Transverse colon (tissue), 4 donors: ENCODE results near the gene POC1A. TPM values are rescaled to one million over a fixed set of nuclear protein-coding genes. Genes with fewer than 3 reads are reported as not detected.

ENCODE experiments used
- DNase-seq: peaks from one replicate; pipeline ENCODE4 v3.0.0-alpha.2; 2019
- H3K27ac ChIP-seq, 4 donors: fragments of 200-600 bp; sonication (generic); 2 replicates each; pipeline ENCODE4 v1.5.1; 2016 to 2018; ENCODE audit warnings: inconsistent platforms in 4 of 4
- H3K27me3 ChIP-seq: fragments of 200-600 bp; sonication (generic); 2 replicates; pipeline ENCODE4 v1.5.1; 2017; ENCODE audit warnings: inconsistent platforms
- H3K36me3 ChIP-seq, 4 donors: fragments of 200-600 bp; sonication (generic); 2 replicates each; pipeline ENCODE4 v1.5.1; 2017 to 2019; ENCODE audit warnings: inconsistent platforms in 4 of 4
- H3K4me1 ChIP-seq, 4 donors: fragments of 200-600 bp; sonication (generic); 2 replicates each; pipeline ENCODE4 v1.5.1; 2017 to 2020; ENCODE audit warnings: inconsistent platforms in 4 of 4
- H3K4me3 ChIP-seq, 4 donors: fragments of 200-600 bp; sonication (generic); 1 replicate in 1 of 4; 2 replicates in 3 of 4; pipeline versions ENCODE4 v1.5.1 to v1.6.1; 2017 to 2019; ENCODE audit warnings: inconsistent platforms in 4 of 4
- H3K9me3 ChIP-seq, 2 donors: fragments of 200-600 bp; sonication (generic); 2 replicates each; pipeline ENCODE4 v1.5.1; 2017 to 2019; ENCODE audit warnings: inconsistent platforms in 2 of 2
- CTCF ChIP-seq, 5 experiments: fragments of 200-600 bp in 3 of 5; fragments of 450-650 bp in 2 of 5; sonication (generic) in 3 of 5; IDR thresholded peaks; 1 replicate in 2 of 5; 2 replicates in 3 of 5; pipeline ENCODE4 v1.5.1; 2016 to 2017; ENCODE audit warnings: antibody characterized with exemption in 5 of 5, inconsistent platforms in 3 of 5, mild to moderate bottlenecking in 2 of 5, moderate library complexity in 1 of 5
- EP300 ChIP-seq: sonication (generic); formaldehyde crosslinking; IDR thresholded peaks from one replicate; pipeline ENCODE4 v1.6.1; 2017; ENCODE audit warnings: antibody characterized with exemption, low read depth
- POLR2A ChIP-seq: fragments of 450-650 bp; IDR thresholded peaks from one replicate; pipeline ENCODE4 v1.6.1; 2016; ENCODE audit warnings: antibody characterized with exemption, mild to moderate bottlenecking, moderate library complexity
- POLR2AphosphoS5 ChIP-seq, 3 donors: sonication (generic); formaldehyde crosslinking; IDR thresholded peaks; one replicate each; pipeline ENCODE4 v1.6.1; 2016; ENCODE audit warnings: antibody characterized with exemption in 3 of 3
- WGBS, 2 donors: methylation state at CpG; one replicate each; pipeline ENCODE4 v1.1.5; 2018; ENCODE audit warnings: low coverage in 1 of 2; 5-methylcytosine and 5-hydroxymethylcytosine counted together
- in situ Hi-C, 4 donors: fragments of 200-750 bp; cut with MboI; loops; one replicate each; pipeline versions ENCODE4 v1.15.0 to v1.15.1; 2017; ENCODE audit warnings: low sequenced_read_pairs in 3 of 4, low pct_ligation_motif_present in 1 of 4, low pct_unique_long_range_greater_than_20kb in 1 of 4
- intact Hi-C: fragments of 100-400 bp; cut with DNase I; formaldehyde crosslinking; loops from one replicate; pipeline ENCODE4 v1.15.1; 2023; ENCODE audit warnings: low total_unique reads
- total RNA-seq, 4 donors: library from RNA; depleted of rRNA; stranded (reverse); fragments of >200 nt; gene quantifications; one replicate each; pipeline ENCODE4 v1.1.0, GENCODE V29; 2016

Gene POC1A
- total RNA-seq, 4 donors from 2014 or later: 0.80 to 3.1 (median 2.2) TPM; not detected in 1

- TF ChIP-seq POLR2AphosphoS5 (IDR thresholded peaks at IDR 0.05) (no peak), POLR2A (no peak), EP300 (no peak), CTCF (IDR thresholded peaks at IDR 0.05) (no peak)
- Histone ChIP-seq H3K4me3 (no peak overlapping the region), H3K27ac (no peak overlapping the region), H3K4me1 (peaks cover 0 to 12% (median 0%) of the 10 kb centered on the region in 4 donors), H3K27me3 (no peaks in the 10 kb centered on the region), H3K36me3 (no peaks in the 10 kb centered on the region), H3K9me3 (no peaks in the 10 kb centered on the region)
- intact Hi-C loops: loop anchor here (2.0 kb wide), 1 partner anchor 318 kb away; no protein-coding TSS in a partner anchor
- 93 to 95% methylated on average over 2 to 8 of the region's 8 CpGs for WGBS, 2 donors
- in situ Hi-C loops: no loop called here
- DNase-seq: no peak
Measured at GRCh38 chr3:52072471-52072870, 81.8 kb downstream of the POC1A start.

GRCh38 chr3:52072020-52072419, 82.2 kb downstream of the POC1A start:
- no peak overlapping the region for H3K4me3 ChIP-seq
- no peaks in the 10 kb centered on the region for H3K36me3 ChIP-seq
- no peak overlapping the region for H3K27ac ChIP-seq
- intact Hi-C loops: loop anchor here (2.0 kb wide), 1 partner anchor 319 kb away; no protein-coding TSS in a partner anchor
- no peak for TF ChIP-seq POLR2AphosphoS5 (IDR thresholded peaks at IDR 0.05)
- TF ChIP-seq EP300: no peak
- TF ChIP-seq CTCF (IDR thresholded peaks at IDR 0.05): no peak
- peaks cover 0 to 12% (median 0%) of the 10 kb centered on the region in 4 donors for H3K4me1 ChIP-seq
- WGBS, 2 donors: 96% methylated on average over 5 of the region's 5 CpGs; no CpG with 5 or more reads in 1 of the 2 donors
- no peak for DNase-seq
- H3K27me3 ChIP-seq: no peaks in the 10 kb centered on the region
- no peaks in the 10 kb centered on the region for H3K9me3 ChIP-seq
- in situ Hi-C loops: no loop called here

GRCh38 chr3:52070724-52071621, 83.2 kb downstream of the POC1A start:
- no peak for DNase-seq
- H3K36me3 ChIP-seq: no peaks in the 10 kb centered on the region
- no peak overlapping the region for H3K4me3 ChIP-seq
- 40 to 76% methylated on average over 1 to 22 of the region's 22 CpGs for WGBS, 2 donors
- H3K9me3 ChIP-seq: no peaks in the 10 kb centered on the region
- H3K4me1 ChIP-seq: peaks cover 0 to 12% (median 0%) of the 10 kb centered on the region in 4 donors
- peak overlapping the region in 3 of 4 donors; percentile 10 to 47 (median 26) for H3K27ac ChIP-seq
- H3K27me3 ChIP-seq: no peaks in the 10 kb centered on the region
- TF ChIP-seq EP300 (no peak), POLR2A (no peak), CTCF (IDR thresholded peaks at IDR 0.05) (no peak), POLR2AphosphoS5 (IDR thresholded peaks at IDR 0.05) (no peak)
- intact Hi-C loops (no loop called here), in situ Hi-C loops (no loop called here)

- no peak for TF ChIP-seq POLR2AphosphoS5 (IDR thresholded peaks at IDR 0.05)
- DNase-seq: no peak
- H3K4me1 ChIP-seq: peaks cover 0 to 12% (median 0%) of the 10 kb centered on the region in 4 donors
- in situ Hi-C loops (no loop called here), intact Hi-C loops (no loop called here)
- H3K9me3 ChIP-seq: no peaks in the 10 kb centered on the region
- no peak overlapping the region for H3K27ac ChIP-seq
- whole genome bisulfite sequencing, 2 donors: 96% methylated on average over 4 of the region's 4 CpGs; no CpG with 5 or more reads in 1 of the 2 donors
- no peaks in the 10 kb centered on the region for H3K36me3 ChIP-seq
- H3K27me3 ChIP-seq: no peaks in the 10 kb centered on the region
- H3K4me3 ChIP-seq: no peak overlapping the region
Measured at GRCh38 chr3:52069855-52070254, 84.4 kb downstream of the POC1A start.
